ENCODE results near the gene MTERF4. TPM values are rescaled to one million over a fixed set of nuclear protein-coding genes. Genes with fewer than 3 reads are reported as not detected.
A peak's percentile ranks its signal among the peaks of the same experiment; 100 is the strongest.

MTERF4 gene, protein sequence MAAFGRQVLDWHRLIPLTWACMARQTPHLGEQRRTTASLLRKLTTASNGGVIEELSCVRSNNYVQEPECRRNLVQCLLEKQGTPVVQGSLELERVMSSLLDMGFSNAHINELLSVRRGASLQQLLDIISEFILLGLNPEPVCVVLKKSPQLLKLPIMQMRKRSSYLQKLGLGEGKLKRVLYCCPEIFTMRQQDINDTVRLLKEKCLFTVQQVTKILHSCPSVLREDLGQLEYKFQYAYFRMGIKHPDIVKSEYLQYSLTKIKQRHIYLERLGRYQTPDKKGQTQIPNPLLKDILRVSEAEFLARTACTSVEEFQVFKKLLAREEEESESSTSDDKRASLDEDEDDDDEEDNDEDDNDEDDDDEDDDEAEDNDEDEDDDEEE
- total RNA-seq, result 10 to 100 TPM; 91.3 to 98.5 TPM

DNA sequence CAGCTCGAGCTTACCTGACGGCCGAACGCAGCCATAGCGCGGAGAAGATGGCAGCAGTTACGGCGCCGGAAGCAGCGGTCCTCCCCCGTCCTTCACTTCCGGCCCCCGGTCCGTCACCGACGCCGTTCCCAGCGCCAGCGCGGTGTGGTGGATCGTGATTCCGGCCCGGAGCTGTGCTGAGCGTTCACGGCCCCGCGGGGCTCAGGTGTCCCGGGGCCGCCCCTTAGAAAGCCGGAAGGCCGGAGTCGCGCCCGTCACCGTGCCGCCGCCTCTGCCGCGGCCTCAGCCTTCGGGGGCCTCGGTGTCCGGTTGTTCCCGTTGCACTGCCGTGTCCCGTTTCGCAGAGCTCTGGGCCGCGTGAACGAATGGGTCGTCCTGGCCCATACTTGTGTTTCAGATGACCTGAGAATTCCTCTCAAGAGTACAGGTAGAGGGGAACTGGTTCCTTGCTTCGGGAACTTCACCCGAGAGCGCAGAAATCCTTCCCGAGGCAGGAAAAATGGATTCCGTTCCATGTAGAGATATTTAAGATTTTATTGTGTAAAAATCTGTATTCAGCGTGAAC, at the start of gene MTERF4:
TSS of gene MTERF4 (minus strand) at position 49 of the 565 bp plus-strand sequence. CDS start at position 35, 14 bp downstream.
- peak; percentile 89 for DNase-seq (ENCODE audit: low spot score)
- Histone ChIP-seq H3K4me1 (replicated peaks) (no peaks in the 10 kb centered on the region), H3K9me3 (no peaks in the 10 kb centered on the region), H3K4me3 (peak within 1 kb of the TSS; percentile 84 to 88), H3K36me3 (no peaks in the 10 kb centered on the region), H3K27me3 (replicated peaks; ENCODE audit: insufficient read depth) (no peaks in the 10 kb centered on the region), H3K27ac (peak within 1 kb of the TSS; percentile 89 to 91)
- TF ChIP-seq POLR2A (IDR thresholded peaks at IDR 0.05), result peak; percentile 69
- peak; percentile 95 for TF ChIP-seq POLR2AphosphoS5 (IDR thresholded peaks at IDR 0.05)
- TF ChIP-seq, protein P1, sequence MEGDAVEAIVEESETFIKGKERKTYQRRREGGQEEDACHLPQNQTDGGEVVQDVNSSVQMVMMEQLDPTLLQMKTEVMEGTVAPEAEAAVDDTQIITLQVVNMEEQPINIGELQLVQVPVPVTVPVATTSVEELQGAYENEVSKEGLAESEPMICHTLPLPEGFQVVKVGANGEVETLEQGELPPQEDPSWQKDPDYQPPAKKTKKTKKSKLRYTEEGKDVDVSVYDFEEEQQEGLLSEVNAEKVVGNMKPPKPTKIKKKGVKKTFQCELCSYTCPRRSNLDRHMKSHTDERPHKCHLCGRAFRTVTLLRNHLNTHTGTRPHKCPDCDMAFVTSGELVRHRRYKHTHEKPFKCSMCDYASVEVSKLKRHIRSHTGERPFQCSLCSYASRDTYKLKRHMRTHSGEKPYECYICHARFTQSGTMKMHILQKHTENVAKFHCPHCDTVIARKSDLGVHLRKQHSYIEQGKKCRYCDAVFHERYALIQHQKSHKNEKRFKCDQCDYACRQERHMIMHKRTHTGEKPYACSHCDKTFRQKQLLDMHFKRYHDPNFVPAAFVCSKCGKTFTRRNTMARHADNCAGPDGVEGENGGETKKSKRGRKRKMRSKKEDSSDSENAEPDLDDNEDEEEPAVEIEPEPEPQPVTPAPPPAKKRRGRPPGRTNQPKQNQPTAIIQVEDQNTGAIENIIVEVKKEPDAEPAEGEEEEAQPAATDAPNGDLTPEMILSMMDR (IDR thresholded peaks at IDR 0.05), result peak in 1 of 4 experiments; percentile 18
- WGBS, result under 1% methylated on average over 56 of the region's 56 CpGs
- intact Hi-C loops (cut with DNase I), result loop anchor here (5.0 to 10.0 kb wide), 2 partner anchors 112 to 170 kb away; no protein-coding TSS in a partner anchor

DNA sequence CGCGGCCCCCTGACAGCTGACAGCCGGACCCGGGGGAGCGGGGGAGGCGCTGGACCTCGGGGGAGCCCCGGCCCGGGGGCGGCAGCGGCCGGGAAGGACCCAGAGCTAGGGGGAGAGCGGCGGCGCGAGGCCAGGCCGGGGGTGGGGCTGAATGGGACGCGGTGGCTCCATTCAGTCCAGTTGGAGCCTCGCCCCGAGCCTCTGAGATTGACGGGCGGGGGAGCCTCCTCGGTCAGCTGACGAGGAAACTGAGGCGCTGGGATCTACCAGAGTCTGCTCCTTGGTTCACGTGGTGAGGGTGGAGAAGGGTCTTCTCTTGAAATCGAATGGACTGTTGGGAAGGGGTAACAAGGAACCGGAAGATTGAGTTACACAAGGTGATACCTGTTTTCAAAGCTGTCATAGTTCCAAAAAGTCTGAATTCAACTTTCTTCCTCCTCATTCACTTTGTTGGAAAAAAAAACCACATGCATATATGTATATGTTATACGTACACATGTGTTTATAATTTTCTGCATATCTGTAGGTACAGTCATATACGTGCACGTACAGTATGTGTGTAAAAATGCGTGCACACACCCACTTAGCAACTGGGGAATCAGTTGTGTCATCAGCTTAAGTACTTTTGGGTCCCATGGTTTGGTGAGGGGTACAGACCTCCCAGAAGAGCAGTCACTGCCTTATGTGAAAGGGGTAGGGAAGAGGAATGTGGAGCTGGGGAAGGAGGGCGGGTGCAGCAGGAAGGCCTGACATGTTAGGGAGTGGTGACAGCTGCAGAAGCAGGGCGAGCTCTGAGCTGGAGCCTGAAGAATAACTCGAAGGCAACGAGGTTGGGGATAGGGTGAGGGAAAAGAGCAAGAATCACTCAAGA, 48.8 kb upstream of the MTERF4 start:
- intact Hi-C loops (cut with DNase I), result no loop called here
- peak overlapping the region; percentile 76 to 80 for H3K27ac ChIP-seq
- 9% methylated on average over 33 of the region's 37 CpGs for WGBS

DNA sequence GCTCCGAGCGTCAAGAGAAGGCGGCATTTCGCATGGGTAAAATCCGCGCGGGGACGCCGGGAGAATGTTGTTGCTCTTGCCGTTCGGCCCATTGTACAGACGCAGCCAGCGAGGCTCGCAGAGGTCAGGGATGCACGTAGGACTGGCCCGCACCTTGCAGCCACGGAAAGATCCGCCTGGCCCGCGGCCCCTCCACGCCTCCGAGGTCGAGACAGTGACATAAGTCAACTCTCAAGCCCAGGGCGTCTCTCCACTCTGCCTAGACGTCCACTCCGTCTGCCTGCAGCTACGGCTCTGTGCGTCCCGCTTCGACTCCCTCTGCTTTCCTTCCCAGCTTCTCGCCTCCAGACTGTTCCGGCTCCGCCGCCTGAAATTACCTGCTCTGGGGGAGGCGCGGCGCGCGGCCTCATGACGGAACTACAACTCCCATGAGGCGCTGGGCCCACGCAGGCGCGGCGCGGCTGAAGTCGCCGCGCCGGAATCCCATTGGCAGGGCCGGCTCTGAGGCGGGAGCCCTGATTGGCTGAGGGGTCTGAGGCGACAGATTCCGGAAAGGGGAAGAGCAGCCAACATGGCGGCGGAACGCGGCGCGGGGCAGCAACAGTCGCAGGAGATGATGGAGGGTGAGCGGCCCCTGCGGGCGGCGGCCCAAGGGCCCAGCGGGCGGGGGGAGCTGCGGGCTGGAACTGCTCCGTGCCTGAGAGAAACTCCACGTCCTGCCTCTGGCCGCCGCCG, 48.0 kb upstream of the MTERF4 start, which contains the start of gene PPP1R7:
TSS of gene PPP1R7 (plus strand) at position 543 of the 735 bp plus-strand sequence. CDS start at position 572, 29 bp downstream.
- WGBS, result under 1% methylated on average over 65 of the region's 73 CpGs
- Histone ChIP-seq H3K36me3 (no peaks in the 10 kb centered on the region), H3K4me3 (peak within 1 kb of the TSS; percentile 67 to 98), H3K27me3 (replicated peaks; ENCODE audit: insufficient read depth) (no peaks in the 10 kb centered on the region), H3K4me1 (replicated peaks) (peaks cover 5% of the 10 kb centered on the region), H3K27ac (peak within 1 kb of the TSS; percentile 76 to 80), H3K9me3 (no peaks in the 10 kb centered on the region)
- TF ChIP-seq, protein P1 (IDR thresholded peaks at IDR 0.05), result peak in 2 of 4 experiments; percentile 23 to 25
- peak; percentile 66 for TF ChIP-seq POLR2A (IDR thresholded peaks at IDR 0.05)
- TF ChIP-seq POLR2AphosphoS5 (IDR thresholded peaks at IDR 0.05), result peak; percentile 87
- peak; percentile 95 for DNase-seq (ENCODE audit: low spot score)
- intact Hi-C loops (cut with DNase I), result loop anchor here (5.0 kb wide), 1 partner anchor 67 kb away; no protein-coding TSS in a partner anchor

More for the DNA sequence above, 48.8 kb upstream of the MTERF4 start:
- Histone ChIP-seq H3K9me3 (no peaks in the 10 kb centered on the region), H3K4me3 (peak overlapping the region; percentile 67 to 98), H3K36me3 (no peaks in the 10 kb centered on the region), H3K4me1 (replicated peaks) (peaks cover 5% of the 10 kb centered on the region), H3K27me3 (replicated peaks; ENCODE audit: insufficient read depth) (no peaks in the 10 kb centered on the region)
- TF ChIP-seq POLR2A (IDR thresholded peaks at IDR 0.05), result no peak
- no peak for TF ChIP-seq POLR2AphosphoS5 (IDR thresholded peaks at IDR 0.05)
- DNase-seq (ENCODE audit: low spot score), result peak; percentile 37

DNA sequence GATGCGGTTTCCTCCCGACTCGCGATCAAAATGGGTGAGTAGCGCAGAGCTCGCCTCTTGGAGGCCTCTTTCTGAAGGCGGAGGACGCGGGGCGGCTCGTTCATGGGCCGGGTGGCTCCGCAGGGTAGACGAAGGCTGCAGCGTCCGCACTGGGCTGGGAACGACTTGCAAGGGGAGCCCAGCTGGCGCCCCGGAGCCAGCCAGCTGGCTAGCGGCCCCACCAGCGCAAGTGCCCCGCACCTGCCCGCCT, 47.5 kb upstream of the MTERF4 start:
- Histone ChIP-seq H3K4me3 (peak overlapping the region; percentile 67 to 98), H3K9me3 (no peaks in the 10 kb centered on the region), H3K4me1 (replicated peaks) (peaks cover 5% of the 10 kb centered on the region), H3K27me3 (replicated peaks; ENCODE audit: insufficient read depth) (no peaks in the 10 kb centered on the region), H3K36me3 (no peaks in the 10 kb centered on the region), H3K27ac (peak overlapping the region; percentile 76 to 80)
- WGBS, result under 1% methylated on average over 19 of the region's 23 CpGs
- no peak for DNase-seq (ENCODE audit: low spot score)
- TF ChIP-seq POLR2AphosphoS5 (IDR thresholded peaks at IDR 0.05) (no peak), POLR2A (IDR thresholded peaks at IDR 0.05) (no peak)
- TF ChIP-seq, protein P1 (IDR thresholded peaks at IDR 0.05), result no peak
- intact Hi-C loops (cut with DNase I), result loop anchor here (5.0 kb wide), 1 partner anchor 68 kb away; no protein-coding TSS in a partner anchor

Measured in prostate gland (tissue), 2 donors.